ENCODE data around the gene BANP. TPM values are rescaled to one million over a fixed set of nuclear protein-coding genes. Genes with fewer than 3 reads are reported as not detected.
"Not testable (repeated sequence)": the region's sequence is repeated elsewhere in the genome, so short reads cannot be mapped to it uniquely, and the experiment has no call there.

Gene BANP
- total RNA-seq, 1 donor from 2014 or later = 18.8 TPM

GRCh38 chr16:88014954-88015805 lies 63.9 kb downstream of the BANP start:
- no peak for DNase-seq (ENCODE audit: low read depth in 2 of 2)

GRCh38 chr16:88015806-88016140 lies 64.5 kb downstream of the BANP start:
- DNase-seq (ENCODE audit: low read depth in 2 of 2) = no peak

GRCh38 chr16:88016386-88016785 lies 65.2 kb downstream of the BANP start:
- DNase-seq (ENCODE audit: low read depth in 2 of 2) = not testable (repeated sequence)

GRCh38 chr16:88016964-88017363 lies 65.7 kb downstream of the BANP start:
- DNase-seq (ENCODE audit: low read depth in 2 of 2) = no peak

GRCh38 chr16:88017587-88018101 lies 66.4 kb downstream of the BANP start:
- no peak for DNase-seq (ENCODE audit: low read depth in 2 of 2)

GRCh38 chr16:88018382-88018781 lies 67.1 kb downstream of the BANP start:
- DNase-seq (ENCODE audit: low read depth in 2 of 2) = not testable (repeated sequence)

- not testable (repeated sequence) for DNase-seq (ENCODE audit: low read depth in 2 of 2)
Measured at GRCh38 chr16:88019041-88019820, 68.0 kb downstream of the BANP start.

- no peak for DNase-seq (ENCODE audit: low read depth in 2 of 2)
Measured at GRCh38 chr16:88019821-88020515, 68.7 kb downstream of the BANP start.

GRCh38 chr16:88020516-88020885 lies 69.3 kb downstream of the BANP start:
- DNase-seq (ENCODE audit: low read depth in 2 of 2) = no peak

GRCh38 chr16:88021041-88021970 lies 70.1 kb downstream of the BANP start:
- DNase-seq (ENCODE audit: low read depth in 2 of 2) = not testable (repeated sequence)

GRCh38 chr16:88022076-88023042 lies 71.1 kb downstream of the BANP start:
- DNase-seq (ENCODE audit: low read depth in 2 of 2) = no peak

GRCh38 chr16:88023366-88023765 lies 72.1 kb downstream of the BANP start:
- DNase-seq (ENCODE audit: low read depth in 2 of 2) = no peak

GRCh38 chr16:88023786-88024185 lies 72.6 kb downstream of the BANP start:
- no peak for DNase-seq (ENCODE audit: low read depth in 2 of 2)

GRCh38 chr16:88024491-88025085 lies 73.4 kb downstream of the BANP start:
- DNase-seq (ENCODE audit: low read depth in 2 of 2) = peak; percentile 79 to 87

- peak; percentile 30 to 91 for DNase-seq (ENCODE audit: low read depth in 2 of 2)
Measured at GRCh38 chr16:88025086-88025492, 73.9 kb downstream of the BANP start.

GRCh38 chr16:88025828-88026555 lies 74.8 kb downstream of the BANP start:
- DNase-seq (ENCODE audit: low read depth in 2 of 2) = not testable (repeated sequence)

GRCh38 chr16:88026964-88027938 lies 76.0 kb downstream of the BANP start:
- no peak for DNase-seq (ENCODE audit: low read depth in 2 of 2)
